HG03103 (cell line): ENCODE results near the gene SLC25A25.

Source experiments
- ATAC-seq: cut with Tn5 transposase; IDR thresholded peaks from one replicate; pipeline ENCODE4 v1.9.1; 2021; ENCODE audit warnings: low read depth; ENCODE audit not compliant: unreplicated experiment

The SLC25A25 gene

GRCh38 chr9:128094950-128095544 is 27.0 kb downstream of the SLC25A25 start:
- no peak for ATAC-seq

GRCh38 chr9:128096616-128097536 is 28.8 kb downstream of the SLC25A25 start:
- ATAC-seq: no peak

- no peak for ATAC-seq
Measured at GRCh38 chr9:128097543-128098296, 29.7 kb downstream of the SLC25A25 start.

GRCh38 chr9:128098297-128099230 is 30.5 kb downstream of the SLC25A25 start:
- no peak for ATAC-seq

- ATAC-seq: no peak
Measured at GRCh38 chr9:128099231-128099931, 31.3 kb downstream of the SLC25A25 start.

GRCh38 chr9:128099932-128100491 is 32.0 kb downstream of the SLC25A25 start:
- no peak for ATAC-seq

- ATAC-seq: no peak
Measured at GRCh38 chr9:128100581-128100980, 32.5 kb downstream of the SLC25A25 start.

- no peak for ATAC-seq
Measured at GRCh38 chr9:128101231-128101661, 33.2 kb downstream of the SLC25A25 start.

- no peak for ATAC-seq
Measured at GRCh38 chr9:128101690-128102089, 33.7 kb downstream of the SLC25A25 start.

GRCh38 chr9:128102196-128102595 is 34.2 kb downstream of the SLC25A25 start:
- ATAC-seq: no peak

- ATAC-seq: no peak
Measured at GRCh38 chr9:128102861-128103588, 35.0 kb downstream of the SLC25A25 start.

- ATAC-seq: no peak
Measured at GRCh38 chr9:128103589-128103962, 35.5 kb downstream of the SLC25A25 start.

- no peak for ATAC-seq
Measured at GRCh38 chr9:128104171-128104618, 36.2 kb downstream of the SLC25A25 start.

GRCh38 chr9:128105538-128106175 is 37.6 kb downstream of the SLC25A25 start:
- no peak for ATAC-seq

GRCh38 chr9:128106181-128106939 is 38.3 kb downstream of the SLC25A25 start:
- ATAC-seq: no peak

- no peak for ATAC-seq
Measured at GRCh38 chr9:128106940-128107467, 39.0 kb downstream of the SLC25A25 start.
